WERI-Rb-1 (cell line): ENCODE results near the gene KCND1.
A peak's percentile ranks its signal among the peaks of the same experiment; 100 is the strongest.

Experiments used
- DNase-seq: peaks from one replicate; pipeline ENCODE4 v3.0.0-alpha.2; 2020
- H3K27ac ChIP-seq: fragments of 250-450 bp; sonication (Bioruptor Pico); 2 replicates; pipeline ENCODE4 v1.5.1; 2020; ENCODE audit warnings: mild to moderate bottlenecking, moderate library complexity
- H3K27me3 ChIP-seq: fragments of 250-450 bp; sonication (Bioruptor Pico); 2 replicates; pipeline ENCODE4 v1.5.1; 2021; ENCODE audit warnings: mild to moderate bottlenecking, low read depth, moderate library complexity; ENCODE audit not compliant: insufficient read depth, severe bottlenecking
- H3K36me3 ChIP-seq: fragments of 250-450 bp; sonication (Bioruptor Pico); 2 replicates; pipeline ENCODE4 v1.5.1; 2020; ENCODE audit warnings: mild to moderate bottlenecking, moderate library complexity
- H3K4me3 ChIP-seq: 2 replicates; pipeline ENCODE4 v1.5.1; 2011; ENCODE audit warnings: low read depth, mild to moderate bottlenecking, control low read depth, low read length
- H3K9me3 ChIP-seq: fragments of 250-450 bp; sonication (Bioruptor Pico); 2 replicates; pipeline ENCODE4 v1.5.1; 2021; ENCODE audit warnings: mild to moderate bottlenecking, moderate library complexity; ENCODE audit not compliant: severe bottlenecking
- CTCF ChIP-seq: IDR thresholded peaks from 2 replicates; pipeline ENCODE4 v1.5.1; 2011; ENCODE audit warnings: low read depth, mild to moderate bottlenecking, control low read depth, inconsistent platforms, low read length

KCND1 gene

GRCh38 chrX:48956728-48957414 lies 14.8 kb downstream of the KCND1 start:
- Histone ChIP-seq H3K27me3 (peaks cover 6% of the 10 kb centered on the region), H3K4me3 (peak overlapping the region; percentile 52), H3K27ac (peak overlapping the region; percentile 93), H3K36me3 (peaks cover 19% of the 10 kb centered on the region), H3K9me3 (peaks cover 5% of the 10 kb centered on the region)
- DNase-seq: no peak
- TF ChIP-seq CTCF: no peak

GRCh38 chrX:48948589-48948988 lies 23.1 kb downstream of the KCND1 start:
- H3K9me3 ChIP-seq: no peaks in the 10 kb centered on the region
- no peak for DNase-seq
- TF ChIP-seq CTCF: no peak
- no peak overlapping the region for H3K4me3 ChIP-seq
- H3K27ac ChIP-seq: no peak overlapping the region
- H3K36me3 ChIP-seq: no peaks in the 10 kb centered on the region; the same call in 1 of the 2 replicates
- peaks cover 3% of the 10 kb centered on the region for H3K27me3 ChIP-seq

- H3K9me3 ChIP-seq: no peaks in the 10 kb centered on the region
- peaks cover 9% of the 10 kb centered on the region for H3K36me3 ChIP-seq
- peak; percentile 61 for DNase-seq
- H3K27ac ChIP-seq: no peak overlapping the region
- no peak overlapping the region for H3K4me3 ChIP-seq
- TF ChIP-seq CTCF: peak; percentile 82
- peaks cover 3% of the 10 kb centered on the region for H3K27me3 ChIP-seq
Observed at GRCh38 chrX:48945517-48946348, 25.9 kb downstream of the KCND1 start.

GRCh38 chrX:48942895-48943294 lies 28.7 kb downstream of the KCND1 start:
- Histone ChIP-seq H3K9me3 (no peaks in the 10 kb centered on the region), H3K27ac (no peak overlapping the region), H3K4me3 (no peak overlapping the region), H3K27me3 (peaks cover 3% of the 10 kb centered on the region), H3K36me3 (peaks cover 9% of the 10 kb centered on the region)
- no peak for TF ChIP-seq CTCF
- no peak for DNase-seq

- Histone ChIP-seq H3K27ac (no peak overlapping the region), H3K4me3 (no peak overlapping the region), H3K9me3 (no peaks in the 10 kb centered on the region), H3K36me3 (peaks cover 12% of the 10 kb centered on the region), H3K27me3 (peaks cover 1% of the 10 kb centered on the region)
- TF ChIP-seq CTCF: no peak
- DNase-seq: no peak
Observed at GRCh38 chrX:48940404-48940955, 31.2 kb downstream of the KCND1 start.
